Measurements from ENCODE around the gene OR51I2. TPM values are rescaled to one million over a fixed set of nuclear protein-coding genes. Genes with fewer than 3 reads are reported as not detected.

OR51I2 gene
- total RNA-seq, 1 experiment from 2014 or later, result not detected

GRCh38 chr11:5505363-5506048, 56.4 kb downstream of the OR51I2 start:
- DNase-seq (ENCODE audit: low spot score), result no peak

Other genes starting within 250 kb of the OR51I2 start
- gene OR51V1, start 248.6 kb upstream of the OR51I2 start, total RNA-seq (2014; rRNA removed; shearing (Covaris generic)), result not detected in 2 replicates
- not detected in 2 replicates for gene HBB, start 222.3 kb upstream of the OR51I2 start, total RNA-seq (2014; rRNA removed; shearing (Covaris generic))
- not detected in 2 replicates for gene HBD, start 214.8 kb upstream of the OR51I2 start, total RNA-seq (2014; rRNA removed; shearing (Covaris generic))
- not detected in 2 replicates for gene HBG1, start 199.5 kb upstream of the OR51I2 start, total RNA-seq (2014; rRNA removed; shearing (Covaris generic))
- not detected in 2 replicates for gene HBG2, start 194.5 kb upstream of the OR51I2 start, total RNA-seq (2014; rRNA removed; shearing (Covaris generic))
- not detected in 2 replicates for gene HBE1, start 179.4 kb upstream of the OR51I2 start, total RNA-seq (2014; rRNA removed; shearing (Covaris generic))
- gene OR51B4, start 147.4 kb upstream of the OR51I2 start, total RNA-seq (2014; rRNA removed; shearing (Covaris generic)), result not detected in 2 replicates
- not detected in 2 replicates for gene OR51B2, start 125.0 kb upstream of the OR51I2 start, total RNA-seq (2014; rRNA removed; shearing (Covaris generic))
- gene OR51B5, start 105.8 kb upstream of the OR51I2 start, total RNA-seq (2014; rRNA removed; shearing (Covaris generic)), result not detected in 2 replicates
- not detected in 2 replicates for gene OR51B6, start 97.8 kb upstream of the OR51I2 start, total RNA-seq (2014; rRNA removed; shearing (Covaris generic))
- not detected in 2 replicates for gene OR51M1, start 65.5 kb upstream of the OR51I2 start, total RNA-seq (2014; rRNA removed; shearing (Covaris generic))
- gene OR51Q1, start 27.2 kb upstream of the OR51I2 start, total RNA-seq (2014; rRNA removed; shearing (Covaris generic)), result not detected in 2 replicates
- gene OR51I1, start 7.8 kb upstream of the OR51I2 start, total RNA-seq (2014; rRNA removed; shearing (Covaris generic)), result not detected in 2 replicates
- not detected in 2 replicates for gene OR52D1, start 39.4 kb downstream of the OR51I2 start, total RNA-seq (2014; rRNA removed; shearing (Covaris generic))
- not detected in 2 replicates for gene UBQLN3, start 60.6 kb downstream of the OR51I2 start, total RNA-seq (2014; rRNA removed; shearing (Covaris generic))
- not detected in 2 replicates for gene UBQLNL, start 67.4 kb downstream of the OR51I2 start, total RNA-seq (2014; rRNA removed; shearing (Covaris generic))
- gene OR52H1, start 99.2 kb downstream of the OR51I2 start, total RNA-seq (2014; rRNA removed; shearing (Covaris generic)), result not detected in 2 replicates
- gene OR52B6, start 131.6 kb downstream of the OR51I2 start, total RNA-seq (2014; rRNA removed; shearing (Covaris generic)), result not detected in 2 replicates
- 0.47 and 2.7 TPM in 2 replicates for gene TRIM6, start 147.3 kb downstream of the OR51I2 start, total RNA-seq (2014; rRNA removed; shearing (Covaris generic))
- 2.8 and 4.7 TPM in 2 replicates for gene TRIM34, start 175.7 kb downstream of the OR51I2 start, total RNA-seq (2014; rRNA removed; shearing (Covaris generic))
- 11.0 and 16.6 TPM in 2 replicates for gene TRIM5, start 235.8 kb downstream of the OR51I2 start, total RNA-seq (2014; rRNA removed; shearing (Covaris generic))
- gene TRIM22, start 240.5 kb downstream of the OR51I2 start, total RNA-seq (2014; rRNA removed; shearing (Covaris generic)), result 0.33 TPM in 1 of 2 replicates, not detected in the other